Liver (tissue), 9 donors: ENCODE data around the gene BACE1-AS. TPM values are rescaled to one million over a fixed set of nuclear protein-coding genes. Genes with fewer than 3 reads are reported as not detected.

Experiments
- DNase-seq: peaks from one replicate; pipeline ENCODE4 v3.0.0-alpha.2; 2017; ENCODE audit warnings: low spot score
- H3K27ac ChIP-seq, 2 donors: one replicate each; pipeline ENCODE4 v1.7.0; 2013; ENCODE audit warnings: inconsistent platforms in 2 of 2, low read length in 2 of 2, control low read depth in 1 of 2, low read depth in 1 of 2, mild to moderate bottlenecking in 1 of 2
- H3K27me3 ChIP-seq, 4 donors: one replicate each; pipeline versions ENCODE4 v1.6.1 to v1.7.0; 2013; ENCODE audit warnings: low read length in 3 of 4, inconsistent platforms in 1 of 4, mild to moderate bottlenecking in 1 of 4, moderate library complexity in 1 of 4; ENCODE audit not compliant: control insufficient read depth in 4 of 4, insufficient read depth in 4 of 4
- H3K36me3 ChIP-seq, 4 donors: one replicate each; pipeline versions ENCODE4 v1.6.1 to v1.7.0; 2013; ENCODE audit warnings: low read length in 3 of 4, mild to moderate bottlenecking in 3 of 4, low read depth in 1 of 4, moderate library complexity in 1 of 4; ENCODE audit not compliant: control insufficient read depth in 4 of 4, insufficient read depth in 3 of 4
- H3K4me1 ChIP-seq, 4 donors: one replicate each; pipeline versions ENCODE4 v1.6.1 to v1.7.0; 2013; ENCODE audit warnings: low read length in 3 of 4, mild to moderate bottlenecking in 3 of 4, moderate library complexity in 1 of 4; ENCODE audit not compliant: control insufficient read depth in 4 of 4, insufficient read depth in 4 of 4
- H3K4me3 ChIP-seq, 3 donors: one replicate each; pipeline versions ENCODE4 v1.6.1 to v1.7.0; 2013; ENCODE audit warnings: low read length in 3 of 3, control low read depth in 1 of 3, low read depth in 1 of 3, mild to moderate bottlenecking in 1 of 3
- H3K9ac ChIP-seq, 2 donors: one replicate each; pipeline ENCODE4 v1.7.0; 2013; ENCODE audit warnings: low read length in 2 of 2, mild to moderate bottlenecking in 2 of 2, moderate library complexity in 2 of 2, control low read depth in 1 of 2, low read depth in 1 of 2
- H3K9me3 ChIP-seq, 4 donors: one replicate each; pipeline versions ENCODE4 v1.6.1 to v1.7.0; 2013; ENCODE audit warnings: low read length in 3 of 4; ENCODE audit not compliant: control insufficient read depth in 4 of 4
- EGR1 ChIP-seq, 2 donors: IDR thresholded peaks; 2 replicates each; pipeline ENCODE4 v1.6.1; 2016 to 2018; ENCODE audit warnings: antibody characterized with exemption in 2 of 2, low read depth in 2 of 2
- FOXA1 ChIP-seq: IDR thresholded peaks from 2 replicates; pipeline ENCODE4 v1.6.1; 2016; ENCODE audit warnings: antibody characterized with exemption
- FOXA2 ChIP-seq: IDR thresholded peaks from 2 replicates; pipeline ENCODE4 v1.6.1; 2016; ENCODE audit warnings: antibody characterized with exemption
- GABPA ChIP-seq, 2 donors: IDR thresholded peaks in 1 of 2; conservative IDR thresholded peaks in 1 of 2; 2 replicates each; pipeline ENCODE4 v1.6.1; 2016; ENCODE audit warnings: antibody characterized with exemption in 2 of 2, mild to moderate bottlenecking in 1 of 2, moderate library complexity in 1 of 2
- HNF4A ChIP-seq, 2 donors: conservative IDR thresholded peaks; 2 replicates each; pipeline ENCODE4 v1.6.1; 2016; ENCODE audit warnings: antibody characterized with exemption in 2 of 2, mild to moderate bottlenecking in 2 of 2
- HNF4G ChIP-seq: IDR thresholded peaks from 2 replicates; pipeline ENCODE4 v1.6.1; 2016; ENCODE audit warnings: antibody characterized with exemption
- JUND ChIP-seq, 2 donors: IDR thresholded peaks; 2 replicates each; pipeline ENCODE4 v1.6.1; 2016; ENCODE audit warnings: antibody characterized with exemption in 2 of 2
- NR2F2 ChIP-seq: IDR thresholded peaks from 2 replicates; pipeline ENCODE4 v1.6.1; 2016; ENCODE audit warnings: antibody characterized with exemption
- RAD21 ChIP-seq, 2 donors: IDR thresholded peaks; 2 replicates each; pipeline ENCODE4 v1.6.1; 2016; ENCODE audit warnings: antibody characterized with exemption in 2 of 2, mild to moderate bottlenecking in 2 of 2
- RXRA ChIP-seq, 2 donors: IDR thresholded peaks; 2 replicates each; pipeline ENCODE4 v1.6.1; 2017 to 2018; ENCODE audit warnings: antibody characterized with exemption in 2 of 2, mild to moderate bottlenecking in 1 of 2
- SP1 ChIP-seq: IDR thresholded peaks from 2 replicates; pipeline ENCODE4 v1.6.1; 2018; ENCODE audit warnings: antibody characterized with exemption, mild to moderate bottlenecking
- TAF1 ChIP-seq: conservative IDR thresholded peaks from 2 replicates; pipeline ENCODE4 v1.6.1; 2016; ENCODE audit warnings: antibody characterized with exemption, mild to moderate bottlenecking
- YY1 ChIP-seq: IDR thresholded peaks from 2 replicates; pipeline ENCODE4 v1.6.1; 2016; ENCODE audit warnings: antibody characterized with exemption, mild to moderate bottlenecking
- WGBS: extraction: QIAGEN DNeasy Blood & Tissue Kit; methylation state at CpG from one replicate; pipeline ENCODE4 v1.1.7; 2013; 5-methylcytosine and 5-hydroxymethylcytosine counted together
- polyA plus RNA-seq, 2 donors: library from polyadenylated mRNA; stranded (reverse) in 1 of 2; unstranded in 1 of 2; fragments of 200-250 nt in 1 of 2; fragments of >200 nt in 1 of 2; fragmentation: Nextera tagmentation in 1 of 2; extraction: Ambion mirVana in 1 of 2; gene quantifications; one replicate each; pipeline versions ENCODE4 v1.2.1 to v1.2.3, GENCODE V29; 2013 to 2015
- total RNA-seq, 2 donors: library from RNA; depleted of rRNA; stranded (reverse); fragments of >200 nt; gene quantifications; one replicate each; pipeline ENCODE4 v1.2.3, GENCODE V29; 2014
- TF ChIP-seq, protein P1 (sequence below): IDR thresholded peaks from 2 replicates; pipeline ENCODE4 v1.6.1; 2016; ENCODE audit warnings: antibody characterized with exemption
- TF ChIP-seq, protein P2 (sequence below): IDR thresholded peaks from 2 replicates; pipeline ENCODE4 v1.6.1; 2016; ENCODE audit warnings: antibody characterized with exemption
- TF ChIP-seq, protein P3 (sequence below): fragments of 150-350 bp; IDR thresholded peaks from 2 replicates; pipeline ENCODE4 v1.5.1; 2017; ENCODE audit warnings: improper control_type of control experiment, low read depth, low read length; ENCODE audit not compliant: missing input control
- TF ChIP-seq, protein P4 (sequence below): IDR thresholded peaks from 2 replicates; pipeline ENCODE4 v1.6.1; 2016; ENCODE audit warnings: antibody characterized with exemption
- TF ChIP-seq, protein P5 (sequence below): IDR thresholded peaks from 2 replicates; pipeline ENCODE4 v1.6.1; 2016; ENCODE audit warnings: antibody characterized with exemption, mild to moderate bottlenecking
- donor health status: healthy.
- donor health status: healthy.
- donor health status: healthy.
- donor health status: healthy.
- donor health status: healthy.

Gene BACE1-AS
- total and polyA plus RNA-seq, 4 donors, result 0.85 to 2.9 (median 1.6) TPM

DNA sequence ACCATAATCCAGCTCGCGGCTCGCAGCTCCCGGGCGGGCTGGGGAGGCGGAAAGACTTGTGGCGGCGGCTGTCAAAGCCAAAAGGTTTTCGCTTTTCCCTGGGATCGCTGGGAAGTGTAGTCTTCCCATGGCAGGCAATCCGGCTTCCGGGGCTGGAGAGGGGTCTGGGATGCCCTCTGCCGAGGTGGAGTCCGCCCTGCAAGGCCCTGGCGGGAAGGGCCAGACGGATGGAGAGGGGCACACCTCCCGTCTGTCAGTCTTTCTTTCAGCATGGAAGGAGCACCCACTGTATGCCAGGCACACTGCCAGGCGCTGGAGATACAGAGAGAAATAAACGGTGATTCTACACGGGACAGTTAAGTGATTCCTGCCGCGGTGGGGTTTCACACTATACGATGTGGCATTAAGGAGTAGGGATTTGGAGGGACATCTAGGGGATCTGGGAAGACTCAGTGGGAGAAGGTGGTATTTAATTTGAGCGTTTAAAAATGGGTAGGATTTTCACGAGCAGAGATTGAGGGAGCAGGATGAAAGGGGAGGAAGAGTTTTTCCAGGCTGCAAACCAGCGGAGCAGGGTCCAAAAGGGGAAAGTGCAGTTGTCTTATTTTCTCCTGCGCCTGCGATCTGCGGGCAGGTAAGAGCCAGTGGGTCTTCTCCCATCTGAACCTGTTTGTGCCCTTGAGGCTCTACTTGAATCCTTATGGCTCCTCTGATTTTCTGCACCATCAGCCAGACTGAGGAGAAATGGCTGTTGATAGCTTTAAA, 25.2 kb downstream of the BACE1-AS start, which contains the start of gene BACE1 (continued):
- TF ChIP-seq, protein P1, sequence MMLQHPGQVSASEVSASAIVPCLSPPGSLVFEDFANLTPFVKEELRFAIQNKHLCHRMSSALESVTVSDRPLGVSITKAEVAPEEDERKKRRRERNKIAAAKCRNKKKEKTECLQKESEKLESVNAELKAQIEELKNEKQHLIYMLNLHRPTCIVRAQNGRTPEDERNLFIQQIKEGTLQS, result no peak
- TF ChIP-seq HNF4G (peak; percentile 54), GABPA (IDR thresholded peaks at IDR 0.05 in 1 of 2, conservative IDR thresholded peaks at IDR 0.05 in 1 of 2) (peak in 1 of 2 donors; percentile 87), TAF1 (peak; percentile 39), RXRA (IDR thresholded peaks at IDR 0.05) (peak; percentile 15 to 20), SP1 (peak; percentile 54), FOXA1 (no peak)
- TF ChIP-seq, protein P2, sequence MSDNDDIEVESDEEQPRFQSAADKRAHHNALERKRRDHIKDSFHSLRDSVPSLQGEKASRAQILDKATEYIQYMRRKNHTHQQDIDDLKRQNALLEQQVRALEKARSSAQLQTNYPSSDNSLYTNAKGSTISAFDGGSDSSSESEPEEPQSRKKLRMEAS, result no peak

DNA sequence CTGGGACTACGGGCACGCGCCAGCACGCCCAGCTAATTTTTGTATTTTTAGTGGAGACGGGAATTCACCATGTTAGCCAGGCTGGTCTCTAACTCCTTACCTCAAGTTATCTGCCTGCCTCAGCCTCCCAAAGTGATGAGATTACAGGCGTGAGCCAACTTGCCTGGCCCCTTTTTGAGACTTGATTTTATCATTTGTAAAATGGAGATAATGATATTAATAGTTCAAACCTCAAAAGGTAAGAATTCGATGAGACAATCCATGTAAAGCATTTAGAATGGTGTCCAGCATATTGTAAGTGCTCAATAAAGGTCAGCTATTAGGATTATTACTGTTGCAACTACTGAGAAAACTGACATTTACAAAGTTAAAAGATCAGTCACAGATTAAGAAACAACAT, 27.6 kb downstream of the BACE1-AS start:
- no peaks in the 10 kb centered on the region for H3K36me3 ChIP-seq
- peaks cover 8 to 28% (median 18%) of the 10 kb centered on the region in 4 donors for H3K4me1 ChIP-seq
- no peaks in the 10 kb centered on the region for H3K9me3 ChIP-seq
- DNase-seq, result no peak
- H3K27me3 ChIP-seq, result no peaks in the 10 kb centered on the region
- H3K9ac ChIP-seq, result no peak overlapping the region
- TF ChIP-seq RAD21 (IDR thresholded peaks at IDR 0.05), result no peak
- H3K27ac ChIP-seq, result no peak overlapping the region
- H3K4me3 ChIP-seq, result no peak overlapping the region
- WGBS, result 93% methylated on average over 7 of the region's 7 CpGs

DNA sequence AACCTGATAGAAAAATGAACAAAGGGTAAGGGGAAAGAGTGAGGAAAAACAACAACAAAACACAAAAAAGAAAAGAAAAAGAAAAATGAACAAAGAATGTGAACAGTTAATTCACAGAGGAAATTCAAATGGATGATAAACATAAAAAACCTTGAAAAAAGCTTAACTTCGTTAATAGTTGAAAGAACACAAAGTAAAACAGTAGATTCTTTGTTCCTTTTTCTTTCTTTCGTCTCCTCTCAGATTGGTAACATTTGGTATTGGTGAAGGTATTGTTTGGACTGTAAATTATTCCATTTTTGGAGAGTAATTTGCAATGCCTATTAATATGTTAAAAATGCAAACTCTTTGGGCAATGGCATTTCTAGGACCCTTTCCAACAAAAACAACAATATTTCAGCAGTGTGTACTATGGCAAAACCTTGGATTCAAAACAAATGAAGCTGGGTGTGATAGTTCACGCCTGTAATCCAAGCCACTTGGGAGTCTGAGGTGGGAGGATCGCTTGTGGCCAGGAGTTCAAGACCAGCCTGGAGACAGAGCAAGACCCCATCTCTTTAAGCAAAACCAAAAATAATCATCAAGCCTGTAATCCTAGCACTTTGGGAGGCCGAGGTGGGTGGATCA, 28.2 kb downstream of the BACE1-AS start:
- H3K9ac ChIP-seq, result no peak overlapping the region
- H3K4me3 ChIP-seq, result no peak overlapping the region
- H3K27ac ChIP-seq, result no peak overlapping the region
- no peaks in the 10 kb centered on the region for H3K36me3 ChIP-seq
- H3K27me3 ChIP-seq, result no peaks in the 10 kb centered on the region
- no peak for DNase-seq
- 84% methylated on average over 5 of the region's 5 CpGs for WGBS
- H3K4me1 ChIP-seq, result peaks cover 7 to 23% (median 14%) of the 10 kb centered on the region in 4 donors
- H3K9me3 ChIP-seq, result no peaks in the 10 kb centered on the region
- TF ChIP-seq, protein P3, sequence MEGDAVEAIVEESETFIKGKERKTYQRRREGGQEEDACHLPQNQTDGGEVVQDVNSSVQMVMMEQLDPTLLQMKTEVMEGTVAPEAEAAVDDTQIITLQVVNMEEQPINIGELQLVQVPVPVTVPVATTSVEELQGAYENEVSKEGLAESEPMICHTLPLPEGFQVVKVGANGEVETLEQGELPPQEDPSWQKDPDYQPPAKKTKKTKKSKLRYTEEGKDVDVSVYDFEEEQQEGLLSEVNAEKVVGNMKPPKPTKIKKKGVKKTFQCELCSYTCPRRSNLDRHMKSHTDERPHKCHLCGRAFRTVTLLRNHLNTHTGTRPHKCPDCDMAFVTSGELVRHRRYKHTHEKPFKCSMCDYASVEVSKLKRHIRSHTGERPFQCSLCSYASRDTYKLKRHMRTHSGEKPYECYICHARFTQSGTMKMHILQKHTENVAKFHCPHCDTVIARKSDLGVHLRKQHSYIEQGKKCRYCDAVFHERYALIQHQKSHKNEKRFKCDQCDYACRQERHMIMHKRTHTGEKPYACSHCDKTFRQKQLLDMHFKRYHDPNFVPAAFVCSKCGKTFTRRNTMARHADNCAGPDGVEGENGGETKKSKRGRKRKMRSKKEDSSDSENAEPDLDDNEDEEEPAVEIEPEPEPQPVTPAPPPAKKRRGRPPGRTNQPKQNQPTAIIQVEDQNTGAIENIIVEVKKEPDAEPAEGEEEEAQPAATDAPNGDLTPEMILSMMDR, result no peak
- TF ChIP-seq GABPA (IDR thresholded peaks at IDR 0.05 in 1 of 2, conservative IDR thresholded peaks at IDR 0.05 in 1 of 2), result no peak
- TF ChIP-seq YY1, result no peak
- TF ChIP-seq RAD21 (IDR thresholded peaks at IDR 0.05), result no peak
- no peak for TF ChIP-seq FOXA1
- TF ChIP-seq NR2F2, result no peak
- no peak for TF ChIP-seq HNF4A (conservative IDR thresholded peaks at IDR 0.05)
- no peak for TF ChIP-seq FOXA2
- TF ChIP-seq, protein P4, sequence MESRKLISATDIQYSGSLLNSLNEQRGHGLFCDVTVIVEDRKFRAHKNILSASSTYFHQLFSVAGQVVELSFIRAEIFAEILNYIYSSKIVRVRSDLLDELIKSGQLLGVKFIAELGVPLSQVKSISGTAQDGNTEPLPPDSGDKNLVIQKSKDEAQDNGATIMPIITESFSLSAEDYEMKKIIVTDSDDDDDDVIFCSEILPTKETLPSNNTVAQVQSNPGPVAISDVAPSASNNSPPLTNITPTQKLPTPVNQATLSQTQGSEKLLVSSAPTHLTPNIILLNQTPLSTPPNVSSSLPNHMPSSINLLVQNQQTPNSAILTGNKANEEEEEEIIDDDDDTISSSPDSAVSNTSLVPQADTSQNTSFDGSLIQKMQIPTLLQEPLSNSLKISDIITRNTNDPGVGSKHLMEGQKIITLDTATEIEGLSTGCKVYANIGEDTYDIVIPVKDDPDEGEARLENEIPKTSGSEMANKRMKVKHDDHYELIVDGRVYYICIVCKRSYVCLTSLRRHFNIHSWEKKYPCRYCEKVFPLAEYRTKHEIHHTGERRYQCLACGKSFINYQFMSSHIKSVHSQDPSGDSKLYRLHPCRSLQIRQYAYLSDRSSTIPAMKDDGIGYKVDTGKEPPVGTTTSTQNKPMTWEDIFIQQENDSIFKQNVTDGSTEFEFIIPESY, result no peak
- no peak for TF ChIP-seq JUND (IDR thresholded peaks at IDR 0.05)
- TF ChIP-seq, protein P5, sequence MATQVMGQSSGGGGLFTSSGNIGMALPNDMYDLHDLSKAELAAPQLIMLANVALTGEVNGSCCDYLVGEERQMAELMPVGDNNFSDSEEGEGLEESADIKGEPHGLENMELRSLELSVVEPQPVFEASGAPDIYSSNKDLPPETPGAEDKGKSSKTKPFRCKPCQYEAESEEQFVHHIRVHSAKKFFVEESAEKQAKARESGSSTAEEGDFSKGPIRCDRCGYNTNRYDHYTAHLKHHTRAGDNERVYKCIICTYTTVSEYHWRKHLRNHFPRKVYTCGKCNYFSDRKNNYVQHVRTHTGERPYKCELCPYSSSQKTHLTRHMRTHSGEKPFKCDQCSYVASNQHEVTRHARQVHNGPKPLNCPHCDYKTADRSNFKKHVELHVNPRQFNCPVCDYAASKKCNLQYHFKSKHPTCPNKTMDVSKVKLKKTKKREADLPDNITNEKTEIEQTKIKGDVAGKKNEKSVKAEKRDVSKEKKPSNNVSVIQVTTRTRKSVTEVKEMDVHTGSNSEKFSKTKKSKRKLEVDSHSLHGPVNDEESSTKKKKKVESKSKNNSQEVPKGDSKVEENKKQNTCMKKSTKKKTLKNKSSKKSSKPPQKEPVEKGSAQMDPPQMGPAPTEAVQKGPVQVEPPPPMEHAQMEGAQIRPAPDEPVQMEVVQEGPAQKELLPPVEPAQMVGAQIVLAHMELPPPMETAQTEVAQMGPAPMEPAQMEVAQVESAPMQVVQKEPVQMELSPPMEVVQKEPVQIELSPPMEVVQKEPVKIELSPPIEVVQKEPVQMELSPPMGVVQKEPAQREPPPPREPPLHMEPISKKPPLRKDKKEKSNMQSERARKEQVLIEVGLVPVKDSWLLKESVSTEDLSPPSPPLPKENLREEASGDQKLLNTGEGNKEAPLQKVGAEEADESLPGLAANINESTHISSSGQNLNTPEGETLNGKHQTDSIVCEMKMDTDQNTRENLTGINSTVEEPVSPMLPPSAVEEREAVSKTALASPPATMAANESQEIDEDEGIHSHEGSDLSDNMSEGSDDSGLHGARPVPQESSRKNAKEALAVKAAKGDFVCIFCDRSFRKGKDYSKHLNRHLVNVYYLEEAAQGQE, result no peak
- TF ChIP-seq, protein P2, result no peak
- no peak for TF ChIP-seq TAF1
- no peak for TF ChIP-seq HNF4G
- TF ChIP-seq, protein P1, result no peak
- no peak for TF ChIP-seq RXRA (IDR thresholded peaks at IDR 0.05)
- no peak for TF ChIP-seq EGR1 (IDR thresholded peaks at IDR 0.05; ENCODE audit: low read depth in 2 of 2)
- no peak for TF ChIP-seq SP1
